ENCODE measurements around the gene FAM171A2. TPM values are rescaled to one million over a fixed set of nuclear protein-coding genes. Genes with fewer than 3 reads are reported as not detected.
"Not testable (repeated sequence)": the region's sequence is repeated elsewhere in the genome, so short reads cannot be mapped to it uniquely, and the experiment has no call there.

The FAM171A2 gene
- total RNA-seq, 1 experiment from 2014 or later, result 11.4 TPM

DNA sequence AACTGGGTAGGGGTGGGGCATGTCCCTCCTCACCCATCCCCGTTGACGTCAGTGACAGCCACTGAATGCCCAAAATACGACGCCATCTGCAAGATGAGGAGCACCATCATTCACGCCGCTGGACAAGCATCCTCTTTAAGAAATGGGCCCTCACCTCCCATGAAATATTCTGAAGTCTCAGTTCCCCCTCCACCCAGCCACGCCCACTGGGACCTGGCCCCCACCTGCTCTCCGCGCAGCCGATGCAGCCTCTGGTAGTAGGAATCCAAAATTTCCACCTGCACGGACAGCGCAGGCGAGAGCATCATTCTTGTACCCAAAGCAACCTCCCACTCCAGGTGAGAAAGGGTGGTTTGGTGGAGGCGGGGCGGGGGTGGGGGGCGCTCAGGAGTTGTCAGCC, 20.2 kb upstream of the FAM171A2 start:
- no peak for DNase-seq (ENCODE audit: low read depth)

DNA sequence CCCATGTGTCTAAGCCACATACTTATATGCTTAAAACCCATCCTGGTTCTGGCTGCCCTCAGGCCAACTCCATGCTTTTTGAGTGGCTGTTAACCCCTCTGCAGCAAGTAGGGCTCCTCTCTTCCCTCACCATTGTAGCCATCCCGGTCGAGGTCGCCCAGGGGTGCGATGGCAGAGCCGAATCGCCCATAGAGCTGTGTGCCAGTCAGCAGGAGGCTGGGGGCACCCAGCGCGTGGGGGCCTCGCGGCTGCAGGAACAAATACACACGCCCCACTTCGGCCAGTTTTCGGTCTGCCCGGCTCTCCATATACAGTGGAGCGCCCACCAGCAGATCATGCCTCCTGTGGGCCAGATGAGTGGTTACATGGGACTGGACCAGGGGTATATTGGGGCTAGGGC, 19.7 kb upstream of the FAM171A2 start:
- DNase-seq (ENCODE audit: low read depth), result no peak

DNA sequence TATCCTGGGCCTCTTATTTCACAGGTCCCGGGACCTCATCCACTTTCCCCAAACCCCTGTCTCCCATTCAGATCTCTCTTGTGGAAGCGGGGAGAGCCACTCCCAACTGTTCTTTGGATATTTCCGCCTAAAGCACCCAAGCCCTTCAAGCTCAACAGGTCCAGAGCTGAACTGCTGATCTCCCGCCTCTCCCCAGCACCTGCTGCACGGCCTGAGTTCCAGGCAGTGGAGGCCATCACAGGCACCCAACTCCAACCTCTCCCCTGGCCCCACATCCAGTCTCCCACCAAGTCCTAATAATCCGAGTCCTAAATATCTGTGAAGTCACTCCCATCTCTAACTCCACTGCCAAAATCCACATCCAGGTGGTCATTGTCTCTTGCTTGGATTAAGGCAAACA, 19.3 kb upstream of the FAM171A2 start:
- no peak for DNase-seq (ENCODE audit: low read depth)

DNA sequence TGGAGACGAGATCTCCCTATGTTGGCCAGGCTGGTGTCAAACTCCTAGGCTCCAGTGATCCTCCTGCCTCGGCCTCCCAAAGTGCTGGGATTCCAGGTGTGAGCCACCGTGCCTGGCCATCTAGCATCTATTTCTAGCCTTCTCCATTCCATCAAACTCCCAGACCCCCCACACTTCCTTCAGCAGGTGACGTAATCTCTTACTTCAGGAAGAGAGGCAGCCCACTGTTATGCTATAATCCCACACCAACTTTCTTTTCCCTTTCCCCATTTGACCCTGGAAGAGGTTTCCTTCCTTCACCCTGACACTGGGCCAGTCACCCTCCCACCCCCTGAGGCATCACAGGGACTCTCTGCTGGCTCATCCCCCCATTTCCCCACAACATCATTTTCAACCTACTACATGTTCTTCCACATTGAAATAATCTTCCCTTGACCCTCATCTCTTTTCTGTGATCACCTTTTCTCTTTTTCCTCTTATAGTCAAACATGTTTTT, 18.2 kb upstream of the FAM171A2 start:
- DNase-seq (ENCODE audit: low read depth), result no peak

DNA sequence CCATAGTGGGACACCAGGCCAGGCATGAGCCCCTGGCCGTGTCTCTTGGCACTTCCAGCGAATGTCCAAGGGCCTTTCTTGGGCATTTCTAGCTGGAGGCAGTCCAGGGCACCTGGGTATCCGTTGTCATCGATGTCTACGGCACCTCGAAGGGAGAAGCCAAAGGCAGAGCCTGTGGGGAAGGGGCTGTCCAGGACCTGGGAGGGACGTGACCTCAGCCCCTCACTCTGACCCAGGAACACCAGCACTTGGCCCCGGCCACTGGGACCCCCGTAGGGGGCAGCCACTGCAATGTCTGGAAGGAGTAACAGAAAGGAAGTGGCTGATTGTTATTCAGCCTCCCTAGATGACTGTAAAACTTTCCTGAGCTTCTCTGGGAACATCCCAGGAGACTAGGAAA, 17.1 kb upstream of the FAM171A2 start:
- no peak for DNase-seq (ENCODE audit: low read depth)

DNA sequence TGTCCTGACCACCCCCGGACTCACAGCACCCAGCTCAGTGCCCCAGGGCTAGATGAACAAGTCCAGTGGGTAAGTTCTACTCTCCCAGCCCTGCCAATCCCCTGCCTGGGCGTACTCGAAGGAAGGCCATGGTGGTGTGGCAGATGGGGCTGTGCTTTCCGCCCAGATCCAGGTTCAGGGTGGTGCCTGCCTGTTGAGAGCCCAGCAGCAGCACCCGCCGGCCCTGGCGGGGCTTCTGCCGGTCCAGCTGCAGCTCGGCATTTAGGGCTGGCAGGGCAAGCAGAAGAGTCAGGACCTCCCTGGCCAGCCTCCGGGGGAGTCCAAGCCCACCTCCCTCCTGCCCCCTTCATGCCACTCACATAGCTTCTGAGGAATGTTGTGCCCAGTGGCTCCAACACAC, 16.2 kb upstream of the FAM171A2 start:
- no peak for DNase-seq (ENCODE audit: low read depth)

DNA sequence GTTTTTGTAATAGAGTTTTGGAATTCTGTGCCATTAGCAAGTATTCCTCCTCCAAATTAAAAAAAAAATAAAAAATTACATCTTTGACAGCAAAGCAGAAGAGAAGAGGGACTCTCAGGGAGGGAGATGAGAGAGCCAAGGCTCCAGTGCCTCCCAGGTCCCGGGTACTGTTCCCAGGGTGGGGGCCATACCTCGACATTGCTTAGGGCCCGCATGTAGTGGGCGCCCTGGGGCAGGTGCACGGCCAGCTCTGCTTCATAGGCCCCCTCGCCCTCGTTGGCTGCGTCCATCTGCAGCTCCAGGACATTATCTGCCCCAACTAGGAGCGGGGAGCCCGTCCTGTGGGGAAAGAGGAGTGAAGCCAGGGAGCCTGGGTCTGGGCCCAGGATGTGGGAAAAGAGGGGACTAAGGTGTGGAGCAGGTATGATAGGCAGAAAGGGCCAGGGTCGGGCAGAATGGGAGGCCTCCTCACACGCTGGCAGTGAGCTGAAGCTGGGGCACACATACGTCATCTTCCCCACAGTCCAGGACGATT, 14.6 kb upstream of the FAM171A2 start:
- no peak for DNase-seq (ENCODE audit: low read depth)

DNA sequence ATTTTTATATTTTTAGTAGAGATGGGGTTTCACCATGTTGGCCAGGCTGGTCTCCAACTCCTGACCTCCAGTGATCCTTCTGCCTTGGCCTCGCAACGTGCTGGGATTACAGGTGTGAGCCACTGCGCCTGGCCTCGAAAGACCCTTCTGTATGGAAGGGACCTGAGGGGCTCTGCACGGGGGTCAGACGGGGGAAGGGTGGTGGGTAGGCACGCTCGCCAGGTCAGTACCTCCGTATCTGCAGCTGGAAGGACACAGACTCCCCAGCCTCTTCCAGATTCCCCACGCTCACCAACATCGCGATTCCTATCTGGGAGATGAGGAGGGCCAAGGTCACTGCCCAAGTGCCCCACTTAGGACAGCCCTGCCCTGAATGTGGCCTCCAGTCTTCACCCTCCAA, 13.1 kb upstream of the FAM171A2 start:
- no peak for DNase-seq (ENCODE audit: low read depth)

DNA sequence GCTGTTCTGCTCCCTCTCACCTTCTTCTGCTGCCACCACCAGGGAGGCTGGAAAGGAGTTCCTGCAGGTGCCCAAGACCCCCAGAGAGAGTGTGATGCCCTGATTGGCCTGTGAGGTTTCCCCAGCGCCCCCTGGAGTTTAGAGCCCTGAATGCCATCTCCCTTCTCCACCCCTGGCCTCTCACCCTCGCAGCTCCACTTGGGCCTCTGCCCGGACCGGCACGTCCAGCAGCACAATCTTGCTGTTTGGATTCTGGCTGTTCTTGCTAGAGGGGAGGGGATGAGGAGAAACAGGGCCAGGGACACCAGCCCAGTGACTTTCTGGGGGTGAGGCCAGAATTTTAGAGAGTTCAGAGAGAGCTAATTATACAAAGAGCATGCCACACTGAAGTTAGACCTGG, 12.5 kb upstream of the FAM171A2 start:
- DNase-seq (ENCODE audit: low read depth), result no peak

DNA sequence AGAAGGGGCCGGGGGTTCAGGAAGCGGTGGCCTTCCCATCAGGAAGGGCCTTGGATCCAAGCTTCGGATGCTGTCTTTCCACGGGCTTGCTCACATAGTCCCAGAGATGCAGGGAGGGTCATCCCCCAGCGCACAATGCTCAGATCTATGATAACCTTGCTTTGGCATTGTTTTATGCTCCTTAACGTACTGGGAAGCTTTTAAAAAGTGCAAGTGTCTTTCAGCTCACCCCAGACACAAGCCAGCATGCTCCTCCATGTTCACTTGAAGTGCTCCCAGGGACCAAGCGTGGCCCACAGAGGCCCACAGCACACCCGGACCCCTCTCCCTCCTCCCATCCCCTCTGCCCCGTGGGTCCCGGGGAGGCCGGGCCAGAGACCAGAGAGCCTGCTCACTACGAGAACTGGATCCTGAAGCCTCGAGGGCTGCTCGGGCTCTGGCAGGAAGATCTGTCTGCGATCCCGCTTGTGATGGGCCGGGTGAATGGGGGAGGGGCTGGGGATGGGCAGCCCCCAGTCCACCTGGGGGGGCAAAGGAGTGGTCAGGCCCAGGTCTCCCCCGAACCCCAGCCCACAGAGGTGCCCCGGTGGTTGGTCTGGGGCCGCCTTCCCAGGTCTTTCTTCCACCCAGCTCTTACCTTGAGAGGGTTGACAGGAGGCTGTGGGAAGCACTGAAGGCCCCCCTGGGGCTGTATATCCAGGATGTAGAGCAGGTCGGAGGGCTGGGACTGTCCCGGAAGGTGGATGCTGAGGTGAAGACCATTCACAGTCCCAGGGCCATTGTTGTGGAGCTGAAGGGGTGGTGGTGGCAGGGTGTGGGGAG, 11.8 kb upstream of the FAM171A2 start:
- no peak for DNase-seq (ENCODE audit: low read depth)

DNA sequence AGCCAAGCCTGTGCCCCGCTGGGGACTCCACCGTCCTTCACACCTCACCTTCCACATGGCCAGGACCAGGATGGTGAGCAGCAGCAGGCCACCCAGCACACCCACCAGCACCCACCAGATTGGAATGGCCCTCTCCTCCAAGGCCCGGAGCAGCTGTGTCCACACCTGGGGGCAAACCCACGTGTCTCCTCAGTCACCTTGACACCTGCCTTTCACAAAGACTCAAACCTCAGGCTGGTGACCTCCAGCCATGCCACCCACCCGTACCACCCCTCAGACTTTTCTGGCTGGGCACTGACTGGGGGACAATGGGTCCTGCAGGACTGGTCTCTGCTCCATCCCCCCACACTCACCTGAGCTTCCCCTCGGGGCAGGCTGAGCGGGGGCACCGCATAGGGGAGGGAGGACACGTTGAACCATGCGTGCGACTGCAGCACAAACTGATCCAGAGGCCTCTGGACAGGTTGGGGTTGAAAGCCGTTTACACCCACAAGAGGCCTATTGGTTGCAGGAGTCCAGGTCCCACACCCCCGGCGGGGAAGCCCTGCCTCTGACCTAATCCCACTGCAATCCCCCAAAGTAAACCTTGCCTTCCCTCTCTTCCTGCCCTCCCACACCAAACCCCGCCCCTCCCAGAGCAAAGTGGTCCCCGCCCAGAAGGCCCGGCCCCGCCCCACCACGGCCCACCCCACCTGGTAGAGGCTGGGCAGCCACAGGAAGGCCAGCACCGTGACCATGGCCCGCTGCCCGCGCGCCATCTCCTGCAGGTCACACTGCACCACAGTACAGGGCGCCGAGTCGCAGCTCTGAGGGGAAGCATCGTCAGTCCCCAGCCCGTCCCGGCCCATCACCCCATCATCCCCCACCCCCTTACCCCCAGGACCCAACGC, 10.9 kb upstream of the FAM171A2 start:
- no peak for DNase-seq (ENCODE audit: low read depth)

DNA sequence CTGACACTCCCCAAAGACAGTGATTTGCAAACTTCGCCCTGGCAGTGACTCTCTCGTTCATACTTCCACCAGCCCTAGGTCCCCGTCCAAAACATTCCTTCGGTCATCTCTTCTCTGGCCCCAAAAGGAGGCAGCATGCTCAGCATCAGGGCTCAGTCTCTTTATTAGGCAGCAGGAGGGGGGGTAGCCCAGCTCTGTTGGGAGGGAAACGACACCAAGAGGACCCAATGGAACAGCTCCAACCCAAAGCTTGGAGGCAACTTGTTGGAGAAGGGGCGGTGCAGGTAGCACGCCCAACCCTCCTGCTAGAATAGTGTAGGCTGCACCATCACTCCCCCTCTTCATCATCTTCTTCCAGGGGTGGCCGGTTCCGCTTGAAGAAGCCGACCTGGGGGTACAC, 8.4 kb upstream of the FAM171A2 start:
- no peak for DNase-seq (ENCODE audit: low read depth)

DNA sequence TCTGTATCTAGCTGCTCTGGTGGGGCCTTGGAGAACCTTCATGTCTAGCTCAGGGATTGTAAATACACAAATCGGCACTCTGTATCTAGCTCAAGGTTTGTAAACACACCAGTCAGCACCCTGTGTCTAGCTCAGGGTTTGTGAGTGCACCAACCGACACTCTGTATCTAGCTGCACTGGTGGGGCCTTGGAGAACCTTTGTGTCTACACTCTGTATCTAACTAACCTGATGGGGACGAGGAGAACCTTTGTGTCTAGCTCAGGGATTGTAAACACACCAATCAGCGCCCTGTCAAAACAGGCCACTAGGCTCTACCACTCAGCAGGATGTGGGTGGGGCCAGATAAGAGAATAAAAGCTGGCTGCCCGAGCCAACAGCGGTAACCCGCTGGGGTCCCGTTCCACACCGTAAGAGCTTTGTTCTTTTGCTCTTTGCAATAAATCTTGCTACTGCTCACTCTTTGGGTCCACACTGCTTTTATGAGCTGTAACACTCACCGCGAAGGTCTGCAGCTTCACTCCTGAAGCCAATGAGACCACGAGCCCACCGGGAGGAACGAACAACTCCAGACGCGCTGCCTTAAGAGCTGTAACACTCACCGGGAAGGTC, 5.9 kb upstream of the FAM171A2 start:
- not testable (repeated sequence) for DNase-seq (ENCODE audit: low read depth)

DNA sequence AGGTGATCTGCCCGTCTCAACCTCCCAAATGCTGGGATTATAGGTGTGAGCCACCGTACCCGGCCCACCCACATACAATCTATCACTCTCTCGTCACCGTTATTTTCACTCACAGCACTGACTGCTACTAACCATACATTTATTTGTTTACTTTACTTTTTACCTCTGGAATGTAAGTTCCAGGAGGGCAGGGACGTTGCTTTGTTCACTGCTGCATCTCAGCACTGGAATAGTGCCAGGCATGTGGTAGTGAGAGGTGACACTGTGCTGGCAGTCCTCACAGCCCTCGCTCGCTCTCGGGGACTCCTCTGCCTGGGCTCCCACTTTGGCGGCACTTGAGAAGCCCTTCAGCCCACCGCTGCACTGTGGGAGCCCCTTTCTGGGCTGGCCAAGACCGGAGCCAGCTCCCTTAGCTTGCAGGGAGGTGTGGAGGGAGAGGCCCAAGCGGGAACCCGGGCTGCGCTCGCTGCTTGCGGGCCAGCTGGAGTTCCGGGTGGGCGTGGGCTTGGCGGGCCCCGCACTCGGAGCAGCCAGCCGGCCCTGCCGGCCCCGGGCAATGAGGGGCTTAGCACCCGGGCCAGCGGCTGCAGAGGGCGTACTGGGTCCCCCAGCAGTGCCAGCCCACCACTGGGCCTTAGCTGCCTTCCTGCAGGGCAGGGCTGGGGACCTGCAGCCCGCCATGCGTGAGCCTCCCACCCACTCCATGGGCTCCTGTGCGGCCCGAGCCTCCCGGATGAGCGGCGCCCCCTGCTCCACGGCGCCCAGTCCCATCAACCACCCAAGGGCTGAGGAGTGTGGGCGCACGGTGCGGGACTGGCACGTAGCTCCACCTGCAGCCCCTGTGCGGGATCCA, 5.0 kb upstream of the FAM171A2 start:
- not testable (repeated sequence) for DNase-seq (ENCODE audit: low read depth)

DNA sequence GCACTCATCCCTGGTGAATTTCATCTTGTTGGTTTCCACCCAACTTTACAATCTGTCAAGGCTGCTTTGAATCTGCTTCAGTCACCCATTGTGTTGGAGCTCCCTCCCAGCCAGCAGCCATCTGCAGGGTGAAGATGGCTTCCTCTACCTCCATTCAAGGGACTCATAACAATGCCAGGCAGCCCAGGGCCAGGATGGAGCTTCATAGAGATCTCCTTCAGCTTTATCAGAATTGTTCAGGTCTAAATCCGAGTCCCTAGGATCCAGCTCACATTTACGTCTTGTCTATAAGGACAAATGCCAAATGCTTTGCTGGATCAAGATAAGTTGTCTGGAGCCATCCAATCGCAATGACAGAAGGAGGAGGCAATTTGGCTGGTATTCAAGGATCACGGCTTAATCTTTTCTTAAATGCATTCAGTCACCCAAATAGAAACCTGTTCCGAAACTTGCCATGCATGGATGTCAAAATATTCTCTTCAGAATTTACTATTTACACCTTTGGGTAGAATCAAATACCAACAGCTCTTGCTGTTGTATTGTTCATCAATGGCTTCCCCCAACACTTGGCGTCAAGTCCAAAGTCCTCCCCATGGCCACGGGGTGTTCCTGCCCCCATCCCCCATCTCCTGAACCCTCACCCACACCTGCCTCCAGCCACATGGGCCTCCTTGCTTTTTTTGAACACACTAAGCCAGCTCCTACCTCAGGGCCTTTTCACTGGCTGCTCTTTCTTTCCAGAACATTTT, 3.8 kb upstream of the FAM171A2 start:
- DNase-seq (ENCODE audit: low read depth), result no peak

DNA sequence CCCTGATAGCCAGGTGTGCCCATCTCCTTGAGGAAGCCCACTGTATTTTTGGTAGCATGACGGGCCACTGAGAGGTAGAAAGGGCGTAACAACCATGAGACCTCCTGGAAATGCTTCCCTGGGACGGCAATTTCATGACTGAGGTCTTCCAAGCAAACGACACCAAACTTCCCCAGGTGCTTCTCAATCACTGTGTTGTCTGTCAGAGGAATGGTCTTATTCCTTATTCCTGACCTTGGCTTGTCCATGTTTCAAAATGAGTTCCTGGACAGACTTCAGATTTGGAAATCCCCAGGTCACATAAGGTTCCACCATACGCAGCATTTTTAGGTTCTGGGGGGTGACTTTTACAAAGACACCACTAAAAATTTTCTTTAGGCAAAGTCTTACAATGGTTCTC, 1.4 kb upstream of the FAM171A2 start:
- not testable (repeated sequence) for DNase-seq (ENCODE audit: low read depth)

DNA sequence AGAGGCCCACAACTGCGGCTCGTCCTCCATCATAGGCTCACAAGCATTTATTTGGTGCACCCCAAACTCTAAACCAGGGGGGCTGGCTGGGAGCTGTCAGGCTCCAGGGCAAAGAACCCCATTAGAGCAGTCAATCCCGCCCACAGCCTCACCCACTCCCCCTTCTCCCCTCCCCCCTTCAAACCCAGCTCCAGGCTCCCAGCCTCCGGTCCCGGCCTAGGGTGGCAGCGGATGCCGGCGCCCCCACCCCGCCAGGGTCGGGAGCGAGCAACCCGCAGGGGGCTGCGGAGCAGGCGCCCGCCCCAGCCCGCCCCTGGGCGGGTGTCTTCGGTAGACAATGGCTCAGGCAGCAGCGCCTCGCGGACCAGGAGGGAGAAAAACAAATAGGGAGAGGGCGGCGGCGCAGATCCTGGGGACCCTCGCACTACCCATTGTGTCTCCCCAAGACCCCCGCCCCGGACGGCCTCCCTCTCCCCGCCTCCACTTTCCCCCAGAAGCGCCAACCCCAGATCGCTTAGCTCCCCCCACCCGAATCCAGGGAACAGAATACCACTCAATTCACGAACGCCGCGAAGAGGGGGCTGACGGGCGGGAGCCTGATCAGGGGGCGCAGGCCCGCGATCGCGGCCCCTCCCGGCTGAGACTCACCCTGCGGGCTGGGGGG, 572 bp downstream of the FAM171A2 start:
- no peak for DNase-seq (ENCODE audit: low read depth)

DNA sequence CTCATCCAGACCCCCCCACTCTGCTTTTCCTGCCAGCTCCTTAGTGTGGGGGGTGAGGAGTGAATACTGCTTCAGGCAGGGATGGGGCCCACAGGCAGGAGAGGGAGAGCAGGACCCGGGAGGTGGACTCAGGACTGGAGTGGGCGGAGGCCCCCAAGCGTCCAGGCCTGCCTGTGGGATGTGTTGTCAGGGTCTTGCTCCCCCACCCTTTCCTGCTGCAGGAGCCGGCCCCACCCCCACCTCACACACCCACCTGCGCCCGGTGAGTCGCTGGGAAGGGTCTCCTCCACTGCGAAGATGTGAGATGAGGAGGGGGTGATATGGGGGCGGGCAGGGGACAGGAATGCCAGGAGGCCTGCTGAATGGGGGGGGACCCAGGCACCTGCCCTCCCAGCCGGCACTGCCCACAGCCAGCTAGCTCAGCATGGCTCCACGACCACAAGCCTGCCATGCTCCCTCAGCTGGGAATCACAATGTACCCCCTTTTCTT, 1.1 kb downstream of the FAM171A2 start:
- DNase-seq (ENCODE audit: low read depth), result no peak

Data from HT1080 (cell line).